NCI-H1436 (cell line): ENCODE results near the gene GKAP1.
A peak's percentile ranks its signal among the peaks of the same experiment; 100 is the strongest.
"Not testable (repeated sequence)": the region's sequence is repeated elsewhere in the genome, so short reads cannot be mapped to it uniquely, and the experiment has no call there.

Experiments
- DNase-seq: peaks from one replicate; lab custom pipeline; 2025; lab: John Stamatoyannopoulos, UW

GKAP1 gene

DNA sequence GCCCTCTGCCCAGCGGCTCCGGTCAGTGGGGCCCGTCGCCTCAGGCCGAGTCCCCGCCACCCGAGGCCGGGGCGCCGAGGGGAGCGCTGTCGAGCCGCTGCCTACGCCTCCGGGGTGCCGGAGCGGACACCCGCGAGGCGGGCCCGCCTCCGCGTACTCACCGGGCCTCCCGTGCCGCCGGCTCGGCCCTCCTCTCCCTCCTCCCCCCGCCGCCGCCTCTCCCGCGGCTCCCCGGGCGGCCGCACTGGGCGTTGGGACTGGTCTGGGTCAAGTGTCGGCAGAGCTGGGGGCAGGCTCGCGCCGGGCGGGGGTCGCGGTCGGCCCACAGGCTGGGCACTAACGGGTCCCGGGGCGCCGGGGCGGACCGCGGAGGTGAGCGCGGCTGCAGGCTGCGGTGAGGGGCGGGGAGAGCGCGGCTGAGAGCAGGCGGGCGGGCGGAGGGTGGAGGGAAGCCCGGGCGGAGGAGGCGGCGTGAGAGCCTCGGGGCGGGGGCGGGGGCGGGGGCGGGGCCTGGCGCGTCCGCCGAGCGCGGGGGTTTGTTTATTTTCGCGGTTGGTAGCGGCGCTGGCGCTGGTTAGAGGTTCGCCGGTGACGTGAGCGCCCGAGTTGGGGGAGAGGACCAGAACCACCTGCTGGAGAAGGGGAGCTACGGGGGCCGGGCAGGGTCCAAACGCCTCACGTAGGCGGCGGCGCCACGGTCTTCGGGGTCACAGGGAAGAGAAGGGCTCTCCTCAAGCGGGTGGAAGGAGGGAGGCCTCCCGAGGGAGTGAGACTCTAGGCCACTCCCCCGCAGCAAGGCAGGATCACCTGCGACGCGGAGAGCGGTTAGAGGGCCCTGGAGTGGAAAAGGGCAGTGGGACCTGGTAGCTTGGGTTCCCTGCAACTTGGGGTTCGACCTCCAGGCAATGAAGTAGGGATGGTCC lies at the start of gene GKAP1:
TSS of gene GKAP1 (minus strand) at position 414 of the 923 bp plus-strand sequence. CDS start 11,252 bp downstream, outside the sequence.
- peak; percentile 79 for DNase-seq

DNA sequence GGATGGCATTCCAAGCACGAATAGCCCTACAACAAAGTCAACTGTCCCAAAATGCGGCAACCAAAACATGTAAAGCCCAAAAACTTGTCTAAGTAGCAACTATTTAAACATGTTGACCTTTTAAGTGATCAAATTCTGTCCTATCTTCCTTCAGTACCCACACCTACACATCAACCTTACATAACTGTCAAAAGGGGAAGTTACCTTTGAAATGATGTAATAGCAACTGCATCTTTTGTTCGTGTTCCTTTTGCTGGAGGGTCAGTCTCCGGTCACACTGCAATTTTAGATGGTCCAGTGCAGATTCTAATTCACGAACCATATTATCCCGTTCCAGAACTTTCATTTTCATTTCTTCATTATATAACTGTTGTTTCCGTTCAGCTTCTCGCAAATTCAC lies 32.3 kb upstream of the GKAP1 start:
- DNase-seq: not testable (repeated sequence)

- not testable (repeated sequence) for DNase-seq
Measured at GRCh38 chr9:83837070-83837643, 19.6 kb upstream of the GKAP1 start.

DNA sequence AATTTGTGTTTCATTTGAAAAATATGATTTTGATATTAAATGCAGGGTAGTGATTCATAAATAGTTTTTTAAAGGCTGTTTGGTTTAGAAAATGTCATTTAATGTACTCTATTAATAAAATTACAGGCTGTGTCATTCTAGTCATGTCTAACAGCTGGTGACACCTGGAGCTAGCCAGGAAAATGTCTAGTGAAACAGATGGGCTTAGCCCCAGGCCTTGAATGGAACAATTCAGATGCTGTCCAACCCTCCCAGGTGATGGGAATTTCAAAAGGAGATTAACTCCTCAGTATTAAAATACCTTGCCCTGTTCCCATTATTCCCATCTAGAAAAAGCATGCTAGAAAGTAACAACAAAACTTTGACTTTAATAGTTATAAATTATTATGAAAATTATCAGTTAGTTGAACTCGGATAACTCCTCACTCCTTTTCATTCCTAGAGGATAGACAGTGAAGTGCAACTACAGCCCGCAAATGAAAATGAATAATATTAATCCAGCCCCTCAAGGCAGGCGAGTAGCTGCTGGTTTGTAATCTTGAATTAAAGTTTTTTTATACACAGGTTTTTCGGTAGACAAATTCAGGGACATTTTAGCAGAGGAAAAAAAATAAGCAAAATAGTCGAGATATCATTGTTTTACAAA lies 13.0 kb upstream of the GKAP1 start:
- DNase-seq: not testable (repeated sequence)

GRCh38 chr9:83824986-83825623 lies 7.5 kb upstream of the GKAP1 start:
- not testable (repeated sequence) for DNase-seq

DNA sequence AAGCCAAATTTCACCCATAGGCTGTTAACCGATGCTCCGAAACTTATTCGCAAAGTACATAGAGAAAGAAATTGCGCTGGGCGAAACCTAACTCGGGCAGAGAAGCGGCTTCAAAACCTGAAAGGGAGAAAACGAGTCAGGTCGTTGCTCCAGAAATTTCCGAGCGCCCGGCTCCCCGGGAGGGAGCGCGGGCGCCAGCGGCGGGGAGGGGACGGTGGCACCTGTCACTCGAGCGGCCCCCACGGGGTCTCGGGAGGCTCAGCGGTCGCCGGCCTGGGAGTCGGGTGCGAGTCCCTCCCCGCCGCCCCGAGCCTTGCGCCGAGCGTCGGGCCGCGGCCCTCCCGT lies 586 bp downstream of the GKAP1 start:
- DNase-seq: not testable (repeated sequence)

DNA sequence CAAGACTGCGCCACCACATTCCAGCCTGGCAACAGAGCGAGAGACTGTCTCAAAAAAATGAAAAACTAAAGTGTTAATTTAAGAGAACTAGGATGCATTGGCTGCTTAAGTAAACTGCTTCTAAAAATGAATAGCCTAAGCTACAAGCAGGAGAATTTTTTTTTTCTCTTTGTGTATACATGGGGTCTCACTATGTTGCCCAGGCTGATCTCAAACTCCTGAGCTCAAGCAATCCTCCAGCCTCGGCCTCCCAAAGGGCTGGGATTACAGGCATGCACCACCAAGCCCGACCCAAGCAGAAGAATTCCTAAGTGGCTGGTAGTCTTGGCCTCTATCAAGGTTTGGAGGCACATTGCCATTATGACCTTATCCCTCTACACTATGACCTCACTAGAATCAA lies 2.4 kb downstream of the GKAP1 start:
- DNase-seq: not testable (repeated sequence)

- not testable (repeated sequence) for DNase-seq
Measured at GRCh38 chr9:83809213-83809612, 8.4 kb downstream of the GKAP1 start.

DNA sequence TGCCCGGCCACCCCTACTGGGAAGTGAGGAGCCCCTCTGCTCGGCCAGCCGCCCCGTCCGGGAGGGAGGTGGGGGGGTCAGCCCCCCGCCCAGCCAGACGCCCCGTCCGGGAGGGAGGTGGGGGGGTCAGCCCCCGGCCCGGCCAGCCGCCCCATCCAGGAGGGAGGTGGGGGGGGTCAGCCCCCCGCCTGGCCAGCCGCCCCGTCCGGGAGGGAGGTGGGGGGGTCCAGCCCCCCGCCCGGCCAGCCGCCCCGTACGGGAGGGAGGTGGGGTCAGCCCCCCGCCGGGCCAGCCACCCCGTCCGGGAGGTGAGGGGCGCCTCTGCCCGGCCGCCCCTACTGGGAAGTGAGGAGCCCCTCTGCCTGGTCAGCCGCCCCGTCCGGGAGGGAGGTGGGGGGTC lies 13.1 kb downstream of the GKAP1 start:
- DNase-seq: not testable (repeated sequence)

- not testable (repeated sequence) for DNase-seq
Measured at GRCh38 chr9:83803941-83804340, 13.6 kb downstream of the GKAP1 start.

DNA sequence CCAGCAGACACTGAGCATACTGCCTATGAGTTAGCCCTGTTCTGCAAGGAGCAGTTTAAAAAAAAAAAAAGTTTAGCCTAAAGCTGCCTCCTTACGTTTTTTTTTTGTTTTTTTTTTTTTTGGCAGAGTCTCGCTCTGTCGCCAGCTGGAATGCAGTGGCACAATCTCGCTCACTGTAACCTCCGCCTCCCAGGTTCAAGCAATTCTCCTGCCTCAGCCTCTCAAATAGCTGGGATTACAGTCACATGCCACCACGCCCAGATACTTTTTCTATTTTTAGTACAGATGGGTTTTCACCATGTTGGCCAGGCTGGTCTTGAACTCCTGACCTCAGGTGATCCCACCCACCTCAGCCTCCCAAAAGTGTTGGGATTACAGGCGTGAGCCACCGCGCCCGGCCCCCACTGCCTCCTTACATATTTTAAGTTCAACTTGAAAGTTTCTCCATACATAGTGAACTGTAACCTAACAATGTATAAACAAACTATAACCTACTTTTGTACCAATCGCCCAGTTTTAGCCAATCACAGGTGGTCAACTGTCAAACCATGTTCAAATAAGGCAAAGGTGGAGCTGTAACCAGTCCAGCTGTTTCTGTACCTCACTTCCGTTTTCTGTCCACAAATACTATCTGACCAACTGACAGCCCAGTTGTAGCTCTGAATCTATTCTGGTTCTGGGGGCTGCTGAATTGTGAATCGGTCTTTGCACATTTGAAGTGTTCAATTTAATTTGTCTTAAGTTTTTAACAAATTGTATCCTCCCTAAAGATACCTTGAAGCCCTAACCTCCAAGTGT lies 17.1 kb downstream of the GKAP1 start:
- DNase-seq: no peak

GRCh38 chr9:83794051-83794450 lies 23.5 kb downstream of the GKAP1 start:
- DNase-seq: no peak

- no peak for DNase-seq
Measured at GRCh38 chr9:83792746-83793145, 24.8 kb downstream of the GKAP1 start.

- no peak for DNase-seq
Measured at GRCh38 chr9:83778164-83778563, 39.4 kb downstream of the GKAP1 start.

- DNase-seq: no peak
Measured at GRCh38 chr9:83775932-83776331, 41.6 kb downstream of the GKAP1 start.

DNA sequence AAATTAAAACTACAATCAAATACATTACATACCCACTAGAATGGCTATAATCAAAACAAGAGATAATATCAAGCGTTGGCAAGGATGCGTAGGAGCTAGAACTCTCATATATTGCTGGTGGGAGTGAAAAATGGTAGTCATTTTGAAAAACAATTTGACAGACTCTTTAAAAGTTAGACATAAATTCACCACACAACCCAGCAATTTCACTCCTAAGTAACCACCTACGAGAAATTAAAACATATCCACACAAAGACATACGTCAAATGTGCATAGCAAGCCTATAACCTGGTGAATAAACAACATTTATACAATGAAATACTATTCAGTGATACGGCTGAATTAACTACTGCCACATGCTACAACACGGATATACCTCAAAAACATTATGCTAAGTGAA lies 44.7 kb downstream of the GKAP1 start:
- DNase-seq: no peak

- no peak for DNase-seq
Measured at GRCh38 chr9:83765376-83765775, 52.2 kb downstream of the GKAP1 start.

- no peak for DNase-seq
Measured at GRCh38 chr9:83754383-83754977, 63.1 kb downstream of the GKAP1 start.

GRCh38 chr9:83749706-83750105 lies 67.9 kb downstream of the GKAP1 start:
- no peak for DNase-seq

- no peak for DNase-seq
Measured at GRCh38 chr9:83744206-83744605, 73.4 kb downstream of the GKAP1 start.

DNA sequence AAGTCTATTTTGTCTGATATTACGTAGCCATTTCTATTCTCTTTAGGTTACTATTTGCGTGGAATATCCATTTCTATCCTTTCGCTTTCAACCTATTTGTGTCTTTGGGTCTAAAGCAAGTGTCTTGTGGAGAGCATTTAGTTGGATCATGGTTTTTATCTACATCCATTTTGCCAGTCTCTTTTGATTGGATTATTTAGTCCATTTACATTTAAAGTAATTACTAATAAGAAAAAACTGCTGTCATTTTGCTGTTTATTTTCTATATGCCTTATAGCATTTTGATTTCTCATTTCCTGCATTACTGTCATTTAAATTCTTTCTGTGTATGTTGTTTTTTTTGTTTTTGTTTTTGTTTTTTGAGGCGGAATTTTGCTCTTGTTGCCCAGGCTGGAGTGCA lies 83.8 kb downstream of the GKAP1 start:
- no peak for DNase-seq
